Measurements from ENCODE around the gene EIF4E3.
A peak's percentile ranks its signal among the peaks of the same experiment; 100 is the strongest.

EIF4E3 gene

DNA sequence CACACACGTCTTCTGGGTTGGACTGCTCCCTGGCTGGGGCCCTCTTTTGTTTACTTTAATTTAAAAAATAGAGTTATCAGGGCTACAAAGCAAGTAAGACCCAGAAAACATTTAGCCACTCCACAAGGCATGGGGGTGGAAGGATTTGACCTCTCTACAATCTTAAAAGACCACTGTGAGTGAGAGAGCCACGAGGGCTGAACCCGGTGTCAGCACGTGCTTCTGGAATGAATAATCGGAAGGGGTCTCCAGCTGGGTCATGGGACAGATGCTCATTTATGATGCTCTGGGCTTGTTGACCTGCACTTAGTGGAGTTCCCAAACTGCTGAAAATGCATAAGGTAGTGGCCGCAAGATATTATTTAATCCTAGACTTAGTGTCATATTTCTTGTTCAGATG is 52.4 kb downstream of the EIF4E3 start:
- TF ChIP-seq JUND (IDR thresholded peaks at IDR 0.05; ENCODE audit: low read depth) = no peak
- in situ Hi-C loops (cut with HindIII; ENCODE audit: low pct_unique_long_range_greater_than_20kb, low sequenced_read_pairs) = no loop called here

DNA sequence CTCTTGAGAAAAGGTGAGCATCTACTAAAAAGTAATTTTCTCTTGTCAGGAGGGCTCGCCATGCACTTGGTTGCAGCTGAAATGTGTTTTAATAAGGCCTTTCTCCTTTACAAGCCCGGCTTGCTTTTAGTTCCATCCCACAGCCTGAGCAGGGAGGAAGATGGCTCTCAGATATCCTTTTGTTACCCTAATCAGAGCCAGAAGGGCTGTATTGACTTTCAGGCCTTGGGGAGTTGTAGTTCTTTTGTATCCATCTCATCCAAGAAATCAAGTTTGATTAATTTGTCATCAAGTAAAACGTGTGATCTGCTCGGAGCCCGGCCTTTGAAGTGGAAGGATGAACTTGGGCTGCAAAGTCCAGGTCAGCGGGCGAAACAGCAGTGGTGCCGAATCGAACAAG is 52.9 kb downstream of the EIF4E3 start:
- TF ChIP-seq JUND (IDR thresholded peaks at IDR 0.05; ENCODE audit: low read depth) = no peak
- DNase-seq (ENCODE audit: low read depth in 1 of 2, low spot score in 1 of 2) = no peak
- in situ Hi-C loops (cut with HindIII; ENCODE audit: low pct_unique_long_range_greater_than_20kb, low sequenced_read_pairs) = no loop called here

More for the DNA sequence above, 52.4 kb downstream of the EIF4E3 start:
- no peak for DNase-seq (ENCODE audit: low read depth in 1 of 2, low spot score in 1 of 2)

DNA sequence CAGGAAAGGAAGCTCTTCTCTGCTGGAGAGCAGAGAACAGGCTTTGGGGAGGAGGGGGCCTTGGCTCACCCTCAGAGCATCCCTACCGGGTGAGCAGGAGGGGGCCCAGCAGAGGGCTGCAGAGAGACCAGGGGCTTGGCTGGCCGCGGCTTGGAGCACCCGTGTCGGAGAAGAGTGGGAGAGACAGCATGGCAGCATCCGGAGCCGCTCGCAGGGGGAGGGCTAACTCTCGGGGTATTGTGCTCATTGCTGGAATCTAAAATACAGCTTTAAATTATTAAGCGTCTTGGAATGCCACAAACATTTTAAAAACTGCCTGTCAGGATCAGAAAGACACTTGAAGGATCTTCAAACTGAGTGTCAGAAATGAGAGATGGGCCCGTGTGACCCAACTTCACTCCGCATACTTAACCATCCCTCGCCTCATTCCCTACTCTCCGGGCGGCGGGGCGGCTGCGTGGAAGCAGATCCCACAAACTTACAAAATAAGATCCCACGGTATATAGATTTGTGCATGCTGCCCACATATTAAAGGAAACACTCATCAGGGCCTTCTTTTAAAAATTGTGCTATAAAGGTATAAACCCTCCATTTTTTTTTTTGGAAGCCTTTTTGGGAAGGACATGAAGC is 53.9 kb downstream of the EIF4E3 start:
- in situ Hi-C loops (cut with HindIII; ENCODE audit: low pct_unique_long_range_greater_than_20kb, low sequenced_read_pairs) = no loop called here
- DNase-seq (ENCODE audit: low read depth in 1 of 2, low spot score in 1 of 2) = no peak
- no peak for TF ChIP-seq JUND (IDR thresholded peaks at IDR 0.05; ENCODE audit: low read depth)

DNA sequence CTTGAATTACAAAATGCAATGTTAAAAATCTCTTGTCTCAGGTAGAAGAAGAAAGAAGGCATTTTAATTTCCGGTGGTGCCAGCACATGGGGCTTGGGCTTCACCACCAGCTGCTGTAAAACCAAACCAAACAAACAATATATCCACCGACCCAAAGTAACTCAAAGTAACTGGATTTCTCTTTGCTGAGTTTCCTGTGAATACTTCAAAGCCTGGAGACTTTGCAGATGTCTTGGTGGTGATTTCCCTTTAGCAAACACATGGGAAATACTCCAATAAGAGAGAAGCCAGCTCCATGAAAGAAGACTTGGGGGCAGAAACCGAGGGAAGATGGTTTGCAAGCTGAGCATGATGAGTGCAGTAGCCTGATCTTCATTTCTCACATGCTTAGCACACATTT is 62.6 kb downstream of the EIF4E3 start:
- no peak for TF ChIP-seq JUND (IDR thresholded peaks at IDR 0.05; ENCODE audit: low read depth)
- DNase-seq (ENCODE audit: low read depth in 1 of 2, low spot score in 1 of 2) = no peak
- in situ Hi-C loops (cut with HindIII; ENCODE audit: low pct_unique_long_range_greater_than_20kb, low sequenced_read_pairs) = no loop called here

DNA sequence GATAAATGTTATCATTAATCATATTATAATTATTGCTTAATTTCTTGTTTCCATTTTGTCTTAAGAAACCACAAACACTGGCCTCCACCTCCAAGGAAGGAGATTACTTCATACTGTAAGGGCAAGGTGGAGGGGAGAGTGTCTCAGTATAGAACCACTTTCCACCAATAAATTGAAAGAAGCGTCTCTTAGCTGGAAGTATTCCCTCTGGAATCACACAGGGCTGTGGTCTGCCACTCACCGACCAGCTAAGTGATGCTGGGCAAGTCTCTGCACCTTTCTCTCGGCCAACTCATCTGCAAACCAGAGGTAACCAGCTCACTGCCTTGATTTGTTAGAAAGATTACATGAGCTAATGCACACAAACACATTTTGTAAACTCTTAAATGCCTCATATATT is 63.1 kb downstream of the EIF4E3 start:
- DNase-seq (ENCODE audit: low read depth in 1 of 2, low spot score in 1 of 2) = no peak
- TF ChIP-seq JUND (IDR thresholded peaks at IDR 0.05; ENCODE audit: low read depth) = no peak
- in situ Hi-C loops (cut with HindIII; ENCODE audit: low pct_unique_long_range_greater_than_20kb, low sequenced_read_pairs) = no loop called here

DNA sequence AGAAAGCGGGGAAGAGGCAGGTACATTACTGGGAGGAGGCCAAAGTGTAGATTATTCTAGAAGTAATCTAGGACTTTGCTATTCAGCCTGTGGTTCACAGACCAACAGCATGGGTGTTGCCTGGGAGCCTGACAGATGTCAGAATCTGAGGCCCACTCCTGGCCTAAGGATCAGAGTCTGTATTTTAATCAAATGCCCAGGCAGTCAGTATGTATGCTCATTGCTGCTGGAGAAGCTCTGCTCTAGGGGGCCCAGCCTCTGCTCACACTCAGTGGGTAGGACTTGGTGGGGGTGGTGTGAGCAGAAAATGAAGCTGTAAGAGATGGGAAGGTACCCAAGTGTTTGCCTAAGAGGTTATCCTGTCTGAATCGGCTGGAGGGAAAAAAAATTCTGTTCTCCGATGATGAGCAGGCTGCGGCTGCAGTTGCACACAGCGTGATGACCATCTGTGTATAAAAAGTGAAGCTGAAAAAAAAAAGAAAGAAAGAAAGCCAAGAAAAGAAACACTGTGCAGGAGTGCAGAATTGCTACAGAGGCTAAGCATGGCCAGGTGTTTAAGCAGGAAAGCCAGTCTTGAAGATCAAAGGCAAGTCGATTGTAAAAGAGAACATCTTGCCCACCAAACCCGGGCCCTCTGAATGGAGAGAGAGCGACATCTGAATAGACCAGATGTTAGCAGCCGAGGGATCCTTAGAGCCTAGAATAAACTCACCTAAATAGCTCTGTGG is 65.2 kb downstream of the EIF4E3 start:
- no peak for TF ChIP-seq JUND (IDR thresholded peaks at IDR 0.05; ENCODE audit: low read depth)
- in situ Hi-C loops (cut with HindIII; ENCODE audit: low pct_unique_long_range_greater_than_20kb, low sequenced_read_pairs) = no loop called here
- no peak for DNase-seq (ENCODE audit: low read depth in 1 of 2, low spot score in 1 of 2)

DNA sequence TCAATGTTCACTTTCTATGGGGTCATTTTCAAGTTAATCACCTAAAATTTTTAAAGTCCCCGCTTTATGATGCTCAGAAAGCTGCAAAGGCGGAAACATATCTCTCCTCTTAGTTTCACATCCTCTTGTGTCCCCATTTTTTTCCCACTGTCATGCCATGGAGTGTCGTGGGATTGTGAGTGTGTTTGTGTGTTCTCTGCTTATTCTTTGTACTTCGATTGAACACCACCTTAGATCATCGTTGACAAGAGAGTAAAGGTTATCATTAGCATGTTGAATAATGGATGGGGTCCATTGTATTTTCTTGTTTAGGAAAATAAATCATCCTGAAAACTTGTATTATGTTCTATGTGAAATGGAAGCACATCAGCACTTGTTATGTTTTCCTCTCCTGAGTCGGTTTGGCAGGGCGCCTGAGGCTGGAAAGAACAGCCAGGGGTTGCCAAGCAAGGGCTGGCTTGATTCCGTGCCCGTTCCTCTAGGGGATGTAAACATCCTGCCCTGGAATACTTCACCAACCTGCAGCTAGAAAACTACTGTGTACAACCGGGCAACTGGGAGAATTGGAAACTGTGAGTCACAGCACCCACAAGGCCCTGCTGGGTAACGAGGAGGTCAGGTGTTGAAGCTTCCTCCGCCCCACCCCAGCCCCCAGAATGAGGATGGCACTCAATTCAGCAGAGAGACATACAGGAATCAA is 67.2 kb downstream of the EIF4E3 start:
- in situ Hi-C loops (cut with HindIII; ENCODE audit: low pct_unique_long_range_greater_than_20kb, low sequenced_read_pairs) = no loop called here
- no peak for TF ChIP-seq JUND (IDR thresholded peaks at IDR 0.05; ENCODE audit: low read depth)
- peak; percentile 31 to 76 for DNase-seq (ENCODE audit: low read depth in 1 of 2, low spot score in 1 of 2)

DNA sequence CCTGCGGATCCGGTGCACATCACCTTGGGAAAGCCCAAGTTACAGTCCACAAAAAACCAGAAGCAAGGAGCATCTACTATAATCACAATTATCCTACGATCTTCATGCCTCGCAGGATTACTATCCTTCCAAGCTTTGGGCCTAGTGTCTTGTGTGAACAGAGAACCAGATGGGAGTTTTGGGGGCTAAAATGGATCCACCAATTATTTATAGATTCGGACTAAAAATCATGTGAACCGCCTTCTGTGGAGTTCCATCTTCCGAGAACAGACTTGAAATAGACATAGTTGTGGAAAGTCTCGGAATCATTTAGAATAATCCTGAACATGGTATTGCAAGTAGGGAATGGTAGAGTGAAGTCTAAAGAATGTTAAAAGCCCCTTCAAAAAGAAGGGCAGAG is 70.1 kb downstream of the EIF4E3 start:
- no peak for TF ChIP-seq JUND (IDR thresholded peaks at IDR 0.05; ENCODE audit: low read depth)
- no peak for DNase-seq (ENCODE audit: low read depth in 1 of 2, low spot score in 1 of 2)
- in situ Hi-C loops (cut with HindIII; ENCODE audit: low pct_unique_long_range_greater_than_20kb, low sequenced_read_pairs) = no loop called here

DNA sequence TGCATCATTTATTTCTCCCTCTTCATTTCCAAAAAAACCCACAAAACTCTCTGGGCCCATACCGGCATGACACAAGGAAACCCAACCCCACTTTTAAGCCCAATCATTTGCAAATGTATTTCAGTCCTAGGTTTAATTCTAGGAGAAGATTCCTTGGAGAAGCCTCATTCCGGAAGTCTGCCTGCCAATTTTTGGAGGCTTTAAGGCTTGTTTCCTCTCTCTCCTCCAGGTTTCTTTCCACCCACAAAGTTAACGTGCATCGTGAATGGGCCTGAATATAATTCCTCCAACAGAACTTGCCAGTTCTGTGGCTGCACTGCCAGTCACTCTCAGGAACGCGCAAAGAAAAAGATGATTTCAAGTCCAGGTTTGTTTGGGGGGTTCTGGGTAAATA is 71.8 kb downstream of the EIF4E3 start:
- TF ChIP-seq JUND (IDR thresholded peaks at IDR 0.05; ENCODE audit: low read depth) = no peak
- DNase-seq (ENCODE audit: low read depth in 1 of 2, low spot score in 1 of 2) = no peak
- in situ Hi-C loops (cut with HindIII; ENCODE audit: low pct_unique_long_range_greater_than_20kb, low sequenced_read_pairs) = no loop called here

DNA sequence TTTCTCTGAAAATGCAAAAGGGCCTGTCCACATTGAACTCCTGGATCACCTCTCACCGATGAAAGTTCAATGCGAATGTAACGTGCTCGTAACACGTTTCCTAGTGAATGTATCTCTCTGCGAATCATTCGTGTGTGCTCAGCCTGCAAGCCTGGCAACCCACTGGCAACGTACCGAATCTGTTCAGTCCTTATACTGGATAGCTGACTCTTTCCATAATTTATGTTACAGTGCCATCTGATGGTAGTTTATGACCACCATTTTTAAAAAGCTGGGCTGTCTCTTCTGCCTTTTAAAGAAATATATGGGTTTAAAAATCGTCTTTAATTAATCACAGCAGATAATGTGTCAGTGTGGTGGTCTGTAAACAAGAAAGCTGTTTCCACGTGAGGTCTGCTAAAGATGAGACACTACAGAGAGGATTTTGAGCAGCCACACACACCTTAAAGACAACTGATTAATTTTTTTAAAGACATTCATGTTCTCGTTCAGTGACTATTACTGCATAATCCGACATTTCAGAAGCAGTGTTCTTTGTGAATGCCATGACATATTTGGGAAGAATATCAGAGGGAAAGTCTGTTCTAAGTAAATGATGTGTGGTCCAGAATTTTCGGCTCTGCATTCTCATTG is 72.3 kb downstream of the EIF4E3 start:
- in situ Hi-C loops (cut with HindIII; ENCODE audit: low pct_unique_long_range_greater_than_20kb, low sequenced_read_pairs) = no loop called here
- no peak for TF ChIP-seq JUND (IDR thresholded peaks at IDR 0.05; ENCODE audit: low read depth)
- DNase-seq (ENCODE audit: low read depth in 1 of 2, low spot score in 1 of 2) = peak; percentile 54 to 66

DNA sequence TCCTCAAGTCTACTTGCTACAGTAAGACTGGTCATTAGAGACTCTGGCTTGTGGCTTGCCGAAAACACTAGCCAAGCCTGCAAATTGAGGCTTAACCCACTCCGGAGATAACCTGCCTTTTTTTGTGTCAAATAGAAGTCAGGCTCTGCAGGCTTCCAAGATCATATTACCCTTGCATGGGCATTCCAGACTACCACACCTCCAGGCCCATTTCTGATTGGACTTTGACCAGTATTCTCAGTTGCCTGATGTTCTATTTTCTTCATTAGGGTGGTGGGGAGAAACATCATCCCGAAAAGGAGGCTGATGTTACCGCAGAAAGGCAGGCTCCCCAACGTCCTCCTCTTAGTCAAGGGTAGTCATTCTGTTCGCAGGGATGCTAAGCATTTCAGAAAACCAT is 73.6 kb downstream of the EIF4E3 start:
- in situ Hi-C loops (cut with HindIII; ENCODE audit: low pct_unique_long_range_greater_than_20kb, low sequenced_read_pairs) = no loop called here
- DNase-seq (ENCODE audit: low read depth in 1 of 2, low spot score in 1 of 2) = no peak
- no peak for TF ChIP-seq JUND (IDR thresholded peaks at IDR 0.05; ENCODE audit: low read depth)

DNA sequence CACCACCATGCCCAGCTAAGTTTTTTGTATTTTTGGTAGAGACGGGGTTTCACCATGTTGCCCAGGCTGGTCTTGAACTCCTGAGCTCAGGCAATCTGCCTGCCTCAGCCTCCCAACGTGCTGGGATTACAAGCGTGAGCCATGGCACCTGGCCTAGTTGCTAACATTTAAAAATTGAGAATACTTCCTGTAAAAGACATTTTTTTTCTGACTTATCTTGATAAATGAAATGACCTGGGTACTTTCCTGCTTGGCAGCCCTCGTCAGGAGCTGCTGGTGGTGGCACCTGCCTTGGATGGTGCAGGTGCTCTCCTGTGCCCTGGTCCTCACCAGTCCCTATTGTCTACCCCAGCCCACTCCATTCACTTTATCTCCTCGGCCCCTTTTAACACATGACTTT is 74.8 kb downstream of the EIF4E3 start:
- TF ChIP-seq JUND (IDR thresholded peaks at IDR 0.05; ENCODE audit: low read depth) = no peak
- DNase-seq (ENCODE audit: low read depth in 1 of 2, low spot score in 1 of 2) = no peak
- in situ Hi-C loops (cut with HindIII; ENCODE audit: low pct_unique_long_range_greater_than_20kb, low sequenced_read_pairs) = no loop called here

DNA sequence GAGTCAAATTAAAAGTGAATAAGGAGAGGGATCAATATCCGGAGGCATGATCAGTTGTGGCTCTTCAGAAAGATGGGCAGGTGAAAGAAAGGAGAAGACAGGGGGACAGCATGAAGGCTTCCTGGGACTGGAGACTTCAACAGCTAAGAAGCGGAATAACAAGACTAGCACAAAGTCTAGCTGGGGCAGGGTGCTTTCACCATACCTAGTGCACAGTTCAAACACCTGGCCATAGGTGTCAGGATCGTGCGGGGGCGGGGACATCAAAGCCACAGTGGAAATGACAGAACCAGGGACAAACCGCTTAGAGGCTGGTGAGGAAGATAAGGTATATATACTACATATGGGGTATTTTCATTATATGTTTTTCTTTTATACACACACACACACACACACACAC is 75.4 kb downstream of the EIF4E3 start:
- DNase-seq (ENCODE audit: low read depth in 1 of 2, low spot score in 1 of 2) = peak in 1 of 2 experiments; percentile 13
- TF ChIP-seq JUND (IDR thresholded peaks at IDR 0.05; ENCODE audit: low read depth) = no peak
- in situ Hi-C loops (cut with HindIII; ENCODE audit: low pct_unique_long_range_greater_than_20kb, low sequenced_read_pairs) = no loop called here

Measured in T47D (cell line).